Transverse colon (tissue), 4 donors: ENCODE results near the gene C1QA. TPM values are rescaled to one million over a fixed set of nuclear protein-coding genes. Genes with fewer than 3 reads are reported as not detected.

ENCODE experiments used
- DNase-seq: peaks from one replicate; pipeline ENCODE4 v3.0.0-alpha.2; 2019
- H3K27ac ChIP-seq, 4 donors: fragments of 200-600 bp; sonication (generic); 2 replicates each; pipeline ENCODE4 v1.5.1; 2016 to 2018; ENCODE audit warnings: inconsistent platforms in 4 of 4
- H3K27me3 ChIP-seq: fragments of 200-600 bp; sonication (generic); 2 replicates; pipeline ENCODE4 v1.5.1; 2017; ENCODE audit warnings: inconsistent platforms
- H3K36me3 ChIP-seq, 4 donors: fragments of 200-600 bp; sonication (generic); 2 replicates each; pipeline ENCODE4 v1.5.1; 2017 to 2019; ENCODE audit warnings: inconsistent platforms in 4 of 4
- H3K4me1 ChIP-seq, 4 donors: fragments of 200-600 bp; sonication (generic); 2 replicates each; pipeline ENCODE4 v1.5.1; 2017 to 2020; ENCODE audit warnings: inconsistent platforms in 4 of 4
- H3K4me3 ChIP-seq, 4 donors: fragments of 200-600 bp; sonication (generic); 1 replicate in 1 of 4; 2 replicates in 3 of 4; pipeline versions ENCODE4 v1.5.1 to v1.6.1; 2017 to 2019; ENCODE audit warnings: inconsistent platforms in 4 of 4
- H3K9me3 ChIP-seq, 2 donors: fragments of 200-600 bp; sonication (generic); 2 replicates each; pipeline ENCODE4 v1.5.1; 2017 to 2019; ENCODE audit warnings: inconsistent platforms in 2 of 2
- CTCF ChIP-seq, 5 experiments: fragments of 200-600 bp in 3 of 5; fragments of 450-650 bp in 2 of 5; sonication (generic) in 3 of 5; IDR thresholded peaks; 1 replicate in 2 of 5; 2 replicates in 3 of 5; pipeline ENCODE4 v1.5.1; 2016 to 2017; ENCODE audit warnings: antibody characterized with exemption in 5 of 5, inconsistent platforms in 3 of 5, mild to moderate bottlenecking in 2 of 5, moderate library complexity in 1 of 5
- EP300 ChIP-seq: sonication (generic); formaldehyde crosslinking; IDR thresholded peaks from one replicate; pipeline ENCODE4 v1.6.1; 2017; ENCODE audit warnings: antibody characterized with exemption, low read depth
- POLR2A ChIP-seq: fragments of 450-650 bp; IDR thresholded peaks from one replicate; pipeline ENCODE4 v1.6.1; 2016; ENCODE audit warnings: antibody characterized with exemption, mild to moderate bottlenecking, moderate library complexity
- POLR2AphosphoS5 ChIP-seq, 3 donors: sonication (generic); formaldehyde crosslinking; IDR thresholded peaks; one replicate each; pipeline ENCODE4 v1.6.1; 2016; ENCODE audit warnings: antibody characterized with exemption in 3 of 3
- WGBS, 2 donors: methylation state at CpG; one replicate each; pipeline ENCODE4 v1.1.5; 2018; ENCODE audit warnings: low coverage in 1 of 2; 5-methylcytosine and 5-hydroxymethylcytosine counted together
- in situ Hi-C, 4 donors: fragments of 200-750 bp; cut with MboI; loops; one replicate each; pipeline versions ENCODE4 v1.15.0 to v1.15.1; 2017; ENCODE audit warnings: low sequenced_read_pairs in 3 of 4, low pct_ligation_motif_present in 1 of 4, low pct_unique_long_range_greater_than_20kb in 1 of 4
- intact Hi-C: fragments of 100-400 bp; cut with DNase I; formaldehyde crosslinking; loops from one replicate; pipeline ENCODE4 v1.15.1; 2023; ENCODE audit warnings: low total_unique reads
- total RNA-seq, 4 donors: library from RNA; depleted of rRNA; stranded (reverse); fragments of >200 nt; gene quantifications; one replicate each; pipeline ENCODE4 v1.1.0, GENCODE V29; 2016

Gene C1QA
- total RNA-seq, 4 donors from 2014 or later = 28.5 to 181 (median 63.0) TPM

- no peaks in the 10 kb centered on the region for H3K4me1 ChIP-seq
- H3K36me3 ChIP-seq = no peaks in the 10 kb centered on the region
- WGBS, 2 donors = 60% methylated on average over 3 of the region's 3 CpGs; no CpG with 5 or more reads in 1 of the 2 donors
- H3K27me3 ChIP-seq = peaks cover 76% of the 10 kb centered on the region
- in situ Hi-C loops (no loop called here), intact Hi-C loops (no loop called here)
- DNase-seq = no peak
- no peaks in the 10 kb centered on the region for H3K9me3 ChIP-seq
- H3K4me3 ChIP-seq = no peak overlapping the region
- TF ChIP-seq POLR2A (no peak), EP300 (no peak)
- H3K27ac ChIP-seq = no peak overlapping the region
Observed at GRCh38 chr1:22608361-22608760, 28.1 kb upstream of the C1QA start.

GRCh38 chr1:22609291-22609690 lies 27.1 kb upstream of the C1QA start:
- no peak for DNase-seq
- peaks cover 73% of the 10 kb centered on the region for H3K27me3 ChIP-seq
- no peaks in the 10 kb centered on the region for H3K9me3 ChIP-seq
- 27% methylated on average over 6 of the region's 6 CpGs for WGBS, 2 donors
- TF ChIP-seq EP300 = no peak
- TF ChIP-seq CTCF (IDR thresholded peaks at IDR 0.05) = no peak
- no peak for TF ChIP-seq POLR2A
- no peak for TF ChIP-seq POLR2AphosphoS5 (IDR thresholded peaks at IDR 0.05)
- intact Hi-C loops = no loop called here
- in situ Hi-C loops = no loop called here
- no peaks in the 10 kb centered on the region for H3K4me1 ChIP-seq
- no peak overlapping the region for H3K4me3 ChIP-seq
- no peaks in the 10 kb centered on the region for H3K36me3 ChIP-seq
- H3K27ac ChIP-seq = no peak overlapping the region

- in situ Hi-C loops (no loop called here), intact Hi-C loops (no loop called here)
- no peak for TF ChIP-seq EP300
- TF ChIP-seq POLR2AphosphoS5 (IDR thresholded peaks at IDR 0.05) = no peak
- no peak for TF ChIP-seq POLR2A
- no peak for TF ChIP-seq CTCF (IDR thresholded peaks at IDR 0.05)
- Histone ChIP-seq H3K27ac (no peak overlapping the region), H3K36me3 (no peaks in the 10 kb centered on the region), H3K9me3 (no peaks in the 10 kb centered on the region), H3K4me3 (no peak overlapping the region), H3K27me3 (peaks cover 73% of the 10 kb centered on the region), H3K4me1 (no peaks in the 10 kb centered on the region)
- WGBS, 2 donors = 25% methylated on average over 6 of the region's 7 CpGs; no CpG with 5 or more reads in 1 of the 2 donors
- DNase-seq = no peak
Observed at GRCh38 chr1:22611530-22611947, 24.9 kb upstream of the C1QA start.

- H3K4me1 ChIP-seq = no peaks in the 10 kb centered on the region
- TF ChIP-seq POLR2AphosphoS5 (IDR thresholded peaks at IDR 0.05) (no peak), POLR2A (no peak)
- intact Hi-C loops (no loop called here), in situ Hi-C loops (no loop called here)
- H3K27ac ChIP-seq = no peak overlapping the region
- H3K9me3 ChIP-seq = no peaks in the 10 kb centered on the region
- H3K4me3 ChIP-seq = no peak overlapping the region
- H3K36me3 ChIP-seq = no peaks in the 10 kb centered on the region
- DNase-seq = no peak
- 50% methylated on average over 2 to 12 of the region's 12 CpGs for WGBS, 2 donors
- H3K27me3 ChIP-seq = peaks cover 74% of the 10 kb centered on the region
Observed at GRCh38 chr1:22612671-22613571, 23.5 kb upstream of the C1QA start.

GRCh38 chr1:22613572-22613918 lies 22.9 kb upstream of the C1QA start:
- Histone ChIP-seq H3K9me3 (no peaks in the 10 kb centered on the region), H3K4me1 (no peaks in the 10 kb centered on the region), H3K27ac (no peak overlapping the region), H3K36me3 (no peaks in the 10 kb centered on the region), H3K4me3 (no peak overlapping the region), H3K27me3 (peaks cover 74% of the 10 kb centered on the region)
- in situ Hi-C loops = no loop called here
- 78% methylated on average over 4 of the region's 5 CpGs; no CpG with 5 or more reads in 1 of the 2 donors for WGBS, 2 donors
- no peak for DNase-seq
- intact Hi-C loops = no loop called here
- TF ChIP-seq POLR2AphosphoS5 (IDR thresholded peaks at IDR 0.05) (no peak), POLR2A (no peak), CTCF (IDR thresholded peaks at IDR 0.05) (no peak)
